Esophagus muscularis mucosa (tissue), 4 donors: ENCODE results near the gene FZD7.

Source experiments
- EP300 ChIP-seq: sonication (generic); formaldehyde crosslinking; IDR thresholded peaks from one replicate; pipeline ENCODE4 v1.6.1; 2017; ENCODE audit warnings: antibody characterized with exemption
- POLR2A ChIP-seq: fragments of 450-650 bp; IDR thresholded peaks from one replicate; pipeline ENCODE4 v1.6.1; 2017; ENCODE audit warnings: antibody characterized with exemption, moderate library complexity, mild to moderate bottlenecking, low read depth
- POLR2AphosphoS5 ChIP-seq, 2 donors: sonication (generic); formaldehyde crosslinking; IDR thresholded peaks; one replicate each; pipeline ENCODE4 v1.6.1; 2017; ENCODE audit warnings: antibody characterized with exemption in 2 of 2
- TF ChIP-seq, protein P1 (sequence below), 3 experiments: fragments of 200-600 bp in 2 of 3; fragments of 450-650 bp in 1 of 3; sonication (generic) in 2 of 3; IDR thresholded peaks; one replicate each; pipeline ENCODE4 v1.5.1; 2017 to 2019; ENCODE audit warnings: antibody characterized with exemption in 3 of 3, mild to moderate bottlenecking in 2 of 3, moderate library complexity in 1 of 3

- TF ChIP-seq, protein P1, sequence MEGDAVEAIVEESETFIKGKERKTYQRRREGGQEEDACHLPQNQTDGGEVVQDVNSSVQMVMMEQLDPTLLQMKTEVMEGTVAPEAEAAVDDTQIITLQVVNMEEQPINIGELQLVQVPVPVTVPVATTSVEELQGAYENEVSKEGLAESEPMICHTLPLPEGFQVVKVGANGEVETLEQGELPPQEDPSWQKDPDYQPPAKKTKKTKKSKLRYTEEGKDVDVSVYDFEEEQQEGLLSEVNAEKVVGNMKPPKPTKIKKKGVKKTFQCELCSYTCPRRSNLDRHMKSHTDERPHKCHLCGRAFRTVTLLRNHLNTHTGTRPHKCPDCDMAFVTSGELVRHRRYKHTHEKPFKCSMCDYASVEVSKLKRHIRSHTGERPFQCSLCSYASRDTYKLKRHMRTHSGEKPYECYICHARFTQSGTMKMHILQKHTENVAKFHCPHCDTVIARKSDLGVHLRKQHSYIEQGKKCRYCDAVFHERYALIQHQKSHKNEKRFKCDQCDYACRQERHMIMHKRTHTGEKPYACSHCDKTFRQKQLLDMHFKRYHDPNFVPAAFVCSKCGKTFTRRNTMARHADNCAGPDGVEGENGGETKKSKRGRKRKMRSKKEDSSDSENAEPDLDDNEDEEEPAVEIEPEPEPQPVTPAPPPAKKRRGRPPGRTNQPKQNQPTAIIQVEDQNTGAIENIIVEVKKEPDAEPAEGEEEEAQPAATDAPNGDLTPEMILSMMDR (IDR thresholded peaks at IDR 0.05) = no peak
- TF ChIP-seq EP300 (no peak), POLR2A (no peak), POLR2AphosphoS5 (IDR thresholded peaks at IDR 0.05) (no peak)
Measured at GRCh38 chr2:202007983-202008354, 25.7 kb upstream of the FZD7 start.
